IMR-90 (cell line): ENCODE data around the gene LTF. TPM values are rescaled to one million over a fixed set of nuclear protein-coding genes. Genes with fewer than 3 reads are reported as not detected.

Experiments
- ATAC-seq: fragments of 200-7000 bp; cut with Tn5 transposase; 2 replicates; pipeline ENCODE4 v1.9.1; 2020; ENCODE audit warnings: low read depth, mild to moderate bottlenecking, moderate library complexity
- BruUV-seq: library from RNA; stranded (reverse); fragments of 400-500 nt; replicated peaks from 2 replicates; lab custom pipeline; 2021; lab: Mats Ljungman, UMichigan
- CTCF ChIA-PET: fragments of 300-600 bp; formaldehyde crosslinking; extraction: SDS; loops from one replicate; lab custom pipeline; 2021; ENCODE audit warnings: antibody characterized with exemption; lab: Yijun Ruan, JAX
- POLR2A ChIA-PET: fragments of 300-600 bp; sonication (Branson Sonifier 250); formaldehyde crosslinking; loops from one replicate; lab custom pipeline; 2022; ENCODE audit warnings: antibody characterized with exemption; ENCODE audit not compliant: unreplicated experiment; lab: Charles Lee
- DNase-seq: peaks from one replicate; pipeline ENCODE4 v3.0.0; 2013
- H2AFZ ChIP-seq: replicated peaks from 2 replicates; pipeline ENCODE3; 2013; ENCODE audit warnings: low read length, mild to moderate bottlenecking; ENCODE audit not compliant: poor library complexity
- H2AK5ac ChIP-seq: 2 replicates; pipeline ENCODE4 v1.6.1; 2013; ENCODE audit warnings: low read depth, low read length, inconsistent platforms
- H2AK9ac ChIP-seq: replicated peaks from 2 replicates; pipeline ENCODE3; 2013; ENCODE audit warnings: mild to moderate bottlenecking, low read depth, low read length, moderate library complexity; ENCODE audit not compliant: poor library complexity
- H2BK120ac ChIP-seq: 2 replicates; pipeline ENCODE4 v1.6.1; 2013; ENCODE audit warnings: low read depth, low read length, inconsistent platforms
- H2BK15ac ChIP-seq: 3 replicates; pipeline ENCODE4 v1.6.1; 2013; ENCODE audit warnings: low read depth, low read length, inconsistent platforms
- H2BK20ac ChIP-seq: 2 replicates; pipeline ENCODE4 v1.6.1; 2013; ENCODE audit warnings: low read depth, mild to moderate bottlenecking, inconsistent platforms, low read length, moderate library complexity
- H2BK5ac ChIP-seq: 2 replicates; pipeline ENCODE4 v1.6.1; 2013; ENCODE audit warnings: mild to moderate bottlenecking, low read depth, low read length, inconsistent platforms; ENCODE audit not compliant: poor library complexity, severe bottlenecking
- H3K14ac ChIP-seq: replicated peaks from 2 replicates; pipeline ENCODE4 v1.6.1; 2013; ENCODE audit warnings: low read depth, low read length, inconsistent platforms
- H3K18ac ChIP-seq: 2 replicates; pipeline ENCODE4 v1.6.1; 2013; ENCODE audit warnings: low read depth, low read length, control low read depth
- H3K23ac ChIP-seq: 2 replicates; pipeline ENCODE4 v1.6.1; 2013; ENCODE audit warnings: low read depth, low read length, inconsistent platforms
- H3K27ac ChIP-seq: 2 replicates; pipeline ENCODE4 v1.5.1; 2013; ENCODE audit warnings: mild to moderate bottlenecking, control low read depth, low read length; ENCODE audit not compliant: insufficient read depth
- H3K27me3 ChIP-seq: 2 replicates; pipeline ENCODE4 v1.6.1; 2013; ENCODE audit warnings: low read length; ENCODE audit not compliant: control insufficient read depth, insufficient read depth
- H3K36me3 ChIP-seq: 2 replicates; pipeline ENCODE4 v1.6.1; 2013; ENCODE audit warnings: low read length, mixed read lengths; ENCODE audit not compliant: control insufficient read depth, insufficient read depth
- H3K4ac ChIP-seq: 2 replicates; pipeline ENCODE4 v1.6.1; 2013; ENCODE audit warnings: low read depth, low read length, inconsistent platforms
- H3K4me1 ChIP-seq: 2 replicates; pipeline ENCODE4 v1.6.1; 2013; ENCODE audit warnings: low read length, mixed read lengths; ENCODE audit not compliant: control insufficient read depth, insufficient read depth
- H3K4me2 ChIP-seq: 2 replicates; pipeline ENCODE4 v1.6.1; 2013; ENCODE audit warnings: low read depth, mild to moderate bottlenecking, control low read depth, low read length, moderate library complexity
- H3K4me3 ChIP-seq: 2 replicates; pipeline ENCODE4 v1.5.1; 2013; ENCODE audit warnings: low read depth, mild to moderate bottlenecking, control low read depth, low read length, moderate library complexity; ENCODE audit not compliant: insufficient read depth
- H3K56ac ChIP-seq: 2 replicates; pipeline ENCODE4 v1.6.1; 2013; ENCODE audit warnings: low read length, inconsistent platforms; ENCODE audit not compliant: insufficient read depth; ENCODE audit errors: extremely low read depth
- H3K79me1 ChIP-seq, 2 experiments: 2 replicates each; pipeline ENCODE4 v1.6.1; 2013; ENCODE audit warnings: low read length in 2 of 2, inconsistent platforms in 1 of 2, low read depth in 1 of 2
- H3K9ac ChIP-seq: 2 replicates; pipeline ENCODE4 v1.6.1; 2013; ENCODE audit warnings: low read depth, low read length, control low read depth
- H3K9me1 ChIP-seq: 2 replicates; pipeline ENCODE4 v1.6.1; 2013; ENCODE audit warnings: low read length, inconsistent platforms; ENCODE audit not compliant: insufficient read depth
- H3K9me3 ChIP-seq: 2 replicates; pipeline ENCODE4 v1.6.1; 2013; ENCODE audit warnings: low read length; ENCODE audit not compliant: control insufficient read depth, insufficient read depth
- H4K20me1 ChIP-seq: 2 replicates; pipeline ENCODE4 v1.6.1; 2013; ENCODE audit warnings: low read length, inconsistent platforms; ENCODE audit not compliant: insufficient read depth
- H4K5ac ChIP-seq: 2 replicates; pipeline ENCODE4 v1.6.1; 2013; ENCODE audit warnings: mild to moderate bottlenecking, low read depth, low read length, control low read depth
- H4K8ac ChIP-seq, 2 experiments: 2 replicates each; pipeline ENCODE4 v1.6.1; 2013; ENCODE audit warnings: low read depth in 2 of 2, low read length in 2 of 2, control low read depth in 1 of 2, inconsistent platforms in 1 of 2
- H4K91ac ChIP-seq: 2 replicates; pipeline ENCODE4 v1.6.1; 2013; ENCODE audit warnings: low read depth, low read length, inconsistent platforms; ENCODE audit not compliant: insufficient read depth
- CEBPB ChIP-seq: IDR thresholded peaks from 2 replicates; pipeline ENCODE4 v1.6.1; 2012; ENCODE audit warnings: low read depth, low read length, improper control_type of control experiment
- CHD1 ChIP-seq: IDR thresholded peaks from 2 replicates; pipeline ENCODE4 v1.6.1; 2012; ENCODE audit warnings: low read depth, low read length, improper control_type of control experiment
- MAFK ChIP-seq: IDR thresholded peaks from 2 replicates; pipeline ENCODE4 v1.6.1; 2012; ENCODE audit warnings: low read depth, low read length, improper control_type of control experiment
- USF2 ChIP-seq: fragments of 150-350 bp; IDR thresholded peaks from 2 replicates; pipeline ENCODE4 v1.6.1; 2017; ENCODE audit warnings: mild to moderate bottlenecking, antibody characterized with exemption, low read length, low read depth
- WGBS, 2 experiments: methylation state at CpG; one replicate each; pipeline versions ENCODE4 v1.1.5 to v1.1.7; 2013; ENCODE audit warnings: missing lambda C conversion rate in 2 of 2; ENCODE audit not compliant: insufficient read length in 1 of 2; ENCODE audit errors: extremely low coverage in 2 of 2; 5-methylcytosine and 5-hydroxymethylcytosine counted together
- dilution Hi-C: fragments of 300-500 bp; cut with HindIII; formaldehyde crosslinking; loops from one replicate; pipeline ENCODE4 v1.14.3; 2018; ENCODE audit warnings: low sequenced_read_pairs; ENCODE audit not compliant: unreplicated experiment
- in situ Hi-C: fragments of 300-500 bp; cut with MboI; formaldehyde crosslinking; loops from 3 replicates; pipeline ENCODE4 v1.14.3; 2019; ENCODE audit warnings: low sequenced_read_pairs, inconsistent platforms, mixed read lengths
- intact Hi-C: fragments of 100-400 bp; cut with micrococcal nuclease; formaldehyde crosslinking; loops from 2 replicates; pipeline ENCODE4 v1.10.0; 2022
- polyA plus RNA-seq, 3 experiments: library from polyadenylated mRNA; depleted of rRNA; stranded (reverse); fragments of >200 nt; gene quantifications; 2 replicates each; pipeline ENCODE4 v1.2.3, GENCODE V29; 2012; ENCODE audit warnings: low replicate concordance in 1 of 3
- total RNA-seq: library from RNA; depleted of rRNA; stranded (reverse); fragments of >200 nt; gene quantifications from 2 replicates; pipeline ENCODE4 v1.2.3, GENCODE V29; 2012

The LTF gene
- total and polyA plus RNA-seq, 2 of the 4 experiments (the other 2 are of a cell fraction) = not detected

- no peaks in the 10 kb centered on the region for H3K4me1 ChIP-seq
- H3K9me3 ChIP-seq = no peaks in the 10 kb centered on the region
- no peak overlapping the region for H3K4me3 ChIP-seq
- no peak overlapping the region for H2AK5ac ChIP-seq
- TF ChIP-seq CHD1 (no peak), MAFK (no peak), USF2 (no peak), CEBPB (peak; percentile 40; the same call in 1 of the 2 replicates)
- no peak overlapping the region for H2BK5ac ChIP-seq
- H4K91ac ChIP-seq = no peak overlapping the region
- no peak overlapping the region for H3K9ac ChIP-seq
- no TSS peak for BruUV-seq
- no peaks in the 10 kb centered on the region for H4K20me1 ChIP-seq
- CTCF ChIA-PET = interaction anchor here (0.8 kb wide), 1 partner anchor 10 kb away, joined by 3 read pairs; no protein-coding TSS in a partner anchor
- dilution Hi-C loops = no loop called here
- H3K14ac ChIP-seq = no peak overlapping the region
- H3K4ac ChIP-seq = no peak overlapping the region
- no peak overlapping the region for H2AK9ac ChIP-seq
- no peak for ATAC-seq
- WGBS, 2 experiments = 91% methylated on average over 4 of the region's 9 CpGs; no CpG with 5 or more reads in 1 of the 2 experiments
- H3K36me3 ChIP-seq = no peaks in the 10 kb centered on the region
- H2AFZ ChIP-seq = no peak overlapping the region
- no peak overlapping the region for H2BK120ac ChIP-seq
- no peak overlapping the region for H2BK20ac ChIP-seq
- H3K27me3 ChIP-seq = peaks cover 8% of the 10 kb centered on the region
- H4K5ac ChIP-seq = no peak overlapping the region
- intact Hi-C loops = no loop called here
- no peak overlapping the region for H3K4me2 ChIP-seq
- H3K18ac ChIP-seq = no peak overlapping the region
- no peak overlapping the region for H3K23ac ChIP-seq
- no peak for DNase-seq
- no peaks in the 10 kb centered on the region for H3K79me1 ChIP-seq
- in situ Hi-C loops = no loop called here
- no peak overlapping the region for H3K56ac ChIP-seq
- no peak overlapping the region for H4K8ac ChIP-seq
- POLR2A ChIA-PET = no interaction called here
- H3K27ac ChIP-seq = no peak overlapping the region
- H3K9me1 ChIP-seq = no peaks in the 10 kb centered on the region; the same call in 1 of the 2 replicates
- no peak overlapping the region for H2BK15ac ChIP-seq
Measured at GRCh38 chr3:46417841-46418611, 46.7 kb downstream of the LTF start.
